CD14-positive monocyte (primary cell): ENCODE data around the gene FBXO41. TPM values are rescaled to one million over a fixed set of nuclear protein-coding genes. Genes with fewer than 3 reads are reported as not detected.

ENCODE experiments used
- DNase-seq, 3 donors: peaks; one replicate each; pipeline ENCODE4 v3.0.0-alpha.2; 2011 to 2022
- H2AFZ ChIP-seq: 2 replicates; pipeline ENCODE4 v1.6.0; 2012; ENCODE audit warnings: mild to moderate bottlenecking, low read depth, low read length, inconsistent platforms; ENCODE audit not compliant: insufficient read depth, poor library complexity, severe bottlenecking
- H3K27ac ChIP-seq, 2 donors: 1 replicate in 1 of 2; 2 replicates in 1 of 2; pipeline ENCODE4 v1.5.1; 2012 to 2013; ENCODE audit warnings: low read length in 2 of 2, control low read depth in 1 of 2, inconsistent platforms in 1 of 2, low read depth in 1 of 2, mild to moderate bottlenecking in 1 of 2
- H3K27me3 ChIP-seq, 2 donors: one replicate each; pipeline versions ENCODE4 v1.6.0 to v1.6.1; 2011 to 2013; ENCODE audit warnings: low read length in 2 of 2; ENCODE audit not compliant: control insufficient read depth in 2 of 2, insufficient read depth in 2 of 2
- H3K36me3 ChIP-seq, 2 donors: replicated peaks in 1 of 2; 1 replicate in 1 of 2; 2 replicates in 1 of 2; pipeline versions ENCODE4 v1.5.1 to v1.6.1; 2012 to 2013; ENCODE audit warnings: low read length in 2 of 2, control low read depth in 1 of 2, inconsistent platforms in 1 of 2, mild to moderate bottlenecking in 1 of 2; ENCODE audit not compliant: insufficient read depth in 2 of 2, control insufficient read depth in 1 of 2
- H3K4me1 ChIP-seq, 2 donors: 1 replicate in 1 of 2; 2 replicates in 1 of 2; pipeline versions ENCODE4 v1.5.1 to v1.6.1; 2012 to 2013; ENCODE audit warnings: low read length in 2 of 2, control low read depth in 1 of 2, inconsistent platforms in 1 of 2, mild to moderate bottlenecking in 1 of 2, moderate library complexity in 1 of 2; ENCODE audit not compliant: insufficient read depth in 2 of 2, control insufficient read depth in 1 of 2
- H3K4me2 ChIP-seq: replicated peaks from 2 replicates; pipeline ENCODE3; 2012; ENCODE audit warnings: low read length, moderate library complexity, mild to moderate bottlenecking; ENCODE audit not compliant: poor library complexity, severe bottlenecking; ENCODE audit errors: extremely low read depth
- H3K4me3 ChIP-seq, 3 experiments: fragments of 200-600 bp in 1 of 3; sonication (generic) in 1 of 3; replicated peaks in 1 of 3; 1 replicate in 2 of 3; 2 replicates in 1 of 3; pipeline ENCODE4 v1.5.1; 2011 to 2013; ENCODE audit warnings: low read length in 3 of 3, mild to moderate bottlenecking in 3 of 3, control low read depth in 2 of 3, low read depth in 2 of 3, inconsistent platforms in 1 of 3, moderate library complexity in 1 of 3
- H3K79me2 ChIP-seq: 2 replicates; pipeline ENCODE4 v1.6.0; 2012; ENCODE audit warnings: mild to moderate bottlenecking, control low read depth, inconsistent platforms, low read length, moderate library complexity; ENCODE audit not compliant: insufficient read depth
- H3K9ac ChIP-seq: 2 replicates; pipeline ENCODE4 v1.6.0; 2017; ENCODE audit warnings: low read length, mild to moderate bottlenecking; ENCODE audit not compliant: insufficient read depth, poor library complexity, severe bottlenecking
- H3K9me3 ChIP-seq, 2 donors: replicated peaks in 1 of 2; 1 replicate in 1 of 2; 2 replicates in 1 of 2; pipeline versions ENCODE4 v1.5.1 to v1.6.1; 2012 to 2013; ENCODE audit warnings: low read length in 2 of 2, control low read depth in 1 of 2; ENCODE audit not compliant: control insufficient read depth in 1 of 2, insufficient read depth in 1 of 2
- H4K20me1 ChIP-seq: 2 replicates; pipeline ENCODE4 v1.6.0; 2012; ENCODE audit warnings: mild to moderate bottlenecking, low read length, control low read depth, moderate library complexity; ENCODE audit not compliant: insufficient read depth
- H3K27ac Mint-ChIP-seq, 7 donors: one replicate each; pipeline ENCODE4 v1.8.0; 2020; ENCODE audit warnings: mild to moderate bottlenecking in 7 of 7, mixed read lengths in 7 of 7, moderate library complexity in 6 of 7, inconsistent platforms in 2 of 7
- H3K27me3 Mint-ChIP-seq, 3 donors: one replicate each; pipeline ENCODE4 v1.8.0; 2021 to 2022; ENCODE audit warnings: low read depth in 3 of 3, mild to moderate bottlenecking in 3 of 3, mixed read lengths in 3 of 3, moderate library complexity in 3 of 3, inconsistent platforms in 1 of 3
- H3K36me3 Mint-ChIP-seq, 2 donors: one replicate each; pipeline ENCODE4 v1.8.0; 2020; ENCODE audit warnings: mixed read lengths in 2 of 2, inconsistent platforms in 1 of 2, mild to moderate bottlenecking in 1 of 2
- H3K4me1 Mint-ChIP-seq: one replicate; pipeline ENCODE4 v1.8.0; 2020; ENCODE audit warnings: mild to moderate bottlenecking, mixed read lengths
- H3K4me3 Mint-ChIP-seq, 2 donors: one replicate each; pipeline ENCODE4 v1.8.0; 2020; ENCODE audit warnings: mild to moderate bottlenecking in 2 of 2, mixed read lengths in 2 of 2, moderate library complexity in 1 of 2
- H3K9me3 Mint-ChIP-seq, 7 donors: one replicate each; pipeline ENCODE4 v1.8.0; 2020 to 2022; ENCODE audit warnings: mixed read lengths in 7 of 7, mild to moderate bottlenecking in 6 of 7, moderate library complexity in 6 of 7, inconsistent platforms in 2 of 7
- CTCF ChIP-seq: fragments of 200-600 bp; IDR thresholded peaks from one replicate; pipeline ENCODE4 v1.8.0; 2022; ENCODE audit warnings: antibody characterized with exemption, mild to moderate bottlenecking
- WGBS: methylation state at CpG from one replicate; pipeline ENCODE4 v1.1.5; 2013; ENCODE audit warnings: missing lambda C conversion rate; ENCODE audit not compliant: insufficient coverage; 5-methylcytosine and 5-hydroxymethylcytosine counted together
- intact Hi-C, 2 donors: fragments of 100-400 bp; cut with micrococcal nuclease; formaldehyde crosslinking; loops; one replicate each; pipeline versions ENCODE4 v1.15.0 to v1.15.1; 2023
- polyA plus RNA-seq, 3 donors: library from polyadenylated mRNA; depleted of rRNA in 1 of 3; unstranded in 2 of 3; stranded (reverse) in 1 of 3; fragments of 300-500 nt in 2 of 3; fragments of >200 nt in 1 of 3; fragmentation: Illumina TruSeq in 2 of 3; gene quantifications; 1 replicate in 2 of 3; 2 replicates in 1 of 3; pipeline ENCODE4 v1.2.3, GENCODE V29; 2012 to 2021

Gene FBXO41
- polyA plus RNA-seq, 3 donors: 0.29 to 17.1 (median 0.52) TPM

- Histone ChIP-seq H2AFZ (no peak overlapping the region), H3K36me3 (no peaks in the 10 kb centered on the region), H3K4me1 (peaks cover 17 to 31% of the 10 kb centered on the region in 2 donors), H3K4me3 (no peak overlapping the region), H3K9me3 (peaks cover 0 to 20% of the 10 kb centered on the region in 2 donors), H3K27ac (no peak overlapping the region), H3K9ac (no peak overlapping the region), H3K4me2 (no peak overlapping the region), H3K27me3 (peaks cover 65 to 76% of the 10 kb centered on the region in 2 donors), H4K20me1 (no peaks in the 10 kb centered on the region), H3K79me2 (no peaks in the 10 kb centered on the region)
- no peak for TF ChIP-seq CTCF
- peaks cover 17% of the 10 kb centered on the region for H3K4me1 Mint-ChIP-seq
- H3K9me3 Mint-ChIP-seq: peaks cover 0 to 26% (median 16%) of the 10 kb centered on the region in 7 donors
- H3K27ac Mint-ChIP-seq: no peak overlapping the region
- WGBS: 80% methylated on average over 1 of the region's 5 CpGs
- no peak for DNase-seq
- peak overlapping the region in 1 of 2 donors; percentile 69 for H3K4me3 Mint-ChIP-seq
- peaks cover 68 to 71% (median 71%) of the 10 kb centered on the region in 3 donors for H3K27me3 Mint-ChIP-seq
- no peaks in the 10 kb centered on the region for H3K36me3 Mint-ChIP-seq
- intact Hi-C loops: no loop called here
Observed at GRCh38 chr2:73295751-73296400, 11.6 kb upstream of the FBXO41 start.

- Mint-ChIP-seq H3K36me3 (no peaks in the 10 kb centered on the region), H3K4me3 (peak overlapping the region in 1 of 2 donors; percentile 67), H3K27ac (no peak overlapping the region), H3K9me3 (peaks cover 0 to 26% (median 16%) of the 10 kb centered on the region in 7 donors), H3K4me1 (peaks cover 17% of the 10 kb centered on the region), H3K27me3 (peaks cover 76 to 84% (median 83%) of the 10 kb centered on the region in 3 donors)
- peaks cover 71 to 86% of the 10 kb centered on the region in 2 donors for H3K27me3 ChIP-seq
- H3K4me1 ChIP-seq: peaks cover 17 to 32% of the 10 kb centered on the region in 2 donors
- H3K4me2 ChIP-seq: no peak overlapping the region
- no peaks in the 10 kb centered on the region for H4K20me1 ChIP-seq
- peaks cover 0 to 24% of the 10 kb centered on the region in 2 donors for H3K9me3 ChIP-seq
- H3K4me3 ChIP-seq: no peak overlapping the region
- no peak for DNase-seq
- no peaks in the 10 kb centered on the region for H3K79me2 ChIP-seq
- WGBS: no CpG with 5 or more reads among the region's 2 CpGs
- no peaks in the 10 kb centered on the region for H3K36me3 ChIP-seq
- H2AFZ ChIP-seq: no peak overlapping the region
- H3K27ac ChIP-seq: no peak overlapping the region
- intact Hi-C loops: no loop called here
- TF ChIP-seq CTCF: no peak
- H3K9ac ChIP-seq: no peak overlapping the region
Observed at GRCh38 chr2:73294239-73294638, 10.0 kb upstream of the FBXO41 start.
